Heart left ventricle (tissue), 16 donors: ENCODE measurements around the gene MAFG. TPM values are rescaled to one million over a fixed set of nuclear protein-coding genes. Genes with fewer than 3 reads are reported as not detected.
A peak's percentile ranks its signal among the peaks of the same experiment; 100 is the strongest.

Source experiments
- ATAC-seq, 4 donors: fragments of 200-7000 bp; cut with Tn5 transposase; one replicate each; pipeline ENCODE4 v1.9.1; 2020 to 2022; ENCODE audit warnings: moderate library complexity in 4 of 4, mild to moderate bottlenecking in 3 of 4, moderate number of reproducible peaks in 1 of 4
- DNase-seq, 5 donors: peaks; one replicate each; pipeline ENCODE4 v3.0.0-alpha.2; 2020
- H3K27ac ChIP-seq, 12 donors: fragments of 200-600 bp; sonication (generic) in 4 of 12; one replicate each; pipeline versions ENCODE4 v1.5.0 to v1.8.0; 2016 to 2022; ENCODE audit warnings: mild to moderate bottlenecking in 2 of 12
- H3K27me3 ChIP-seq, 9 donors: fragments of 200-600 bp; sonication (generic) in 2 of 9; one replicate each; pipeline versions ENCODE4 v1.5.1 to v1.8.0; 2016 to 2022; ENCODE audit warnings: mild to moderate bottlenecking in 3 of 9
- H3K36me3 ChIP-seq, 9 donors: fragments of 200-600 bp; sonication (generic) in 2 of 9; one replicate each; pipeline versions ENCODE4 v1.5.0 to v1.8.0; 2018 to 2022; ENCODE audit warnings: mild to moderate bottlenecking in 2 of 9
- H3K4me1 ChIP-seq, 12 donors: fragments of 200-600 bp; sonication (generic) in 4 of 12; one replicate each; pipeline versions ENCODE4 v1.5.0 to v1.8.0; 2016 to 2022; ENCODE audit warnings: mild to moderate bottlenecking in 3 of 12
- H3K4me3 ChIP-seq, 12 donors: fragments of 200-600 bp; sonication (generic) in 4 of 12; one replicate each; pipeline versions ENCODE4 v1.5.0 to v1.8.0; 2017 to 2022; ENCODE audit warnings: mild to moderate bottlenecking in 9 of 12, moderate library complexity in 4 of 12
- H3K9me3 ChIP-seq, 12 donors: fragments of 200-600 bp; sonication (generic) in 4 of 12; one replicate each; pipeline versions ENCODE4 v1.5.0 to v1.8.0; 2016 to 2022; ENCODE audit warnings: mild to moderate bottlenecking in 1 of 12
- CTCF ChIP-seq, 12 donors: fragments of 200-600 bp; sonication (generic) in 4 of 12; IDR thresholded peaks; one replicate each; pipeline versions ENCODE4 v1.5.0 to v1.8.0; 2018 to 2022; ENCODE audit warnings: antibody characterized with exemption in 12 of 12, mild to moderate bottlenecking in 5 of 12
- POLR2A ChIP-seq, 2 donors: fragments of 450-650 bp; IDR thresholded peaks; one replicate each; pipeline ENCODE4 v1.6.1; 2017; ENCODE audit warnings: antibody characterized with exemption in 2 of 2, mild to moderate bottlenecking in 2 of 2, moderate library complexity in 2 of 2
- WGBS, 4 donors: extraction: QIAGEN DNeasy Blood & Tissue Kit in 2 of 4; methylation state at CpG; one replicate each; pipeline versions ENCODE4 v1.1.5 to v1.1.7; 2013 to 2018; 5-methylcytosine and 5-hydroxymethylcytosine counted together
- intact Hi-C, 10 donors: fragments of 100-400 bp; cut with DNase I; formaldehyde crosslinking; loops; one replicate each; pipeline versions ENCODE4 v1.11.1 to v1.14.2; 2022
- polyA plus RNA-seq, 2 donors: library from polyadenylated mRNA; stranded (reverse); fragments of 200-250 nt; gene quantifications; one replicate each; pipeline ENCODE4 v1.2.3, GENCODE V29; 2013
- total RNA-seq, 9 donors: library from RNA; depleted of rRNA in 2 of 9; stranded (reverse); fragments of >200 nt in 2 of 9; fragmentation: NEBNext Ultra II Directional in 3 of 9; extraction: Animal tissue kit (Norgen Biotek cat#: 25700) in 3 of 9; gene quantifications; one replicate each; pipeline versions ENCODE4 v1.1.0 to v1.2.4, GENCODE V29; 2016 to 2023
- donor health status: ischemic (EF 13 %, LVEDD 7.1; RV severe dilation, severe dysfunction).
- donor health status: healthy with polysubstance abuse.
- donor health status: DM: no; HTN: yes; CAD: no.
- donor health status: DM: no; HTN: no; CAD: no.
- donor health status: ischemic (EF 25% LVEDD 6.9; RV normal size, moderate dysfunction).
- donor health status: ischemic (EF 25% LVEDD 5.7; RV mildly dilated, moderate dysfunction).
- donor health status: healthy.
- donor health status: DM: yes; HTN: yes; CAD: no.
- donor health status: ischemic (EF 35%, LVEDD 5.7; RV mildly dilated, moderate dysfunction).
- donor health status: nonischemic (EF 11% LVEDD 7.7; RV severe dilation, severe dysfunction).
- donor health status: DM: yes; HTN: yes; CAD: no.
- donor health status: PGD.
- donor health status: ischemic (EF 29% LVEDD 5.4; RV normal size, mild dysfunction).
- donor health status: nonischemic (EF 23%, LVEDD 6.1; RV moderate dilation, normal function).

Gene MAFG
- total and polyA plus RNA-seq, 11 donors = 10.2 to 30.5 (median 18.0) TPM

GRCh38 chr17:81940538-81941483 is 13.3 kb upstream of the MAFG start:
- intact Hi-C loops = no loop called here
- 85 to 90% (median 87%) methylated on average over 41 to 56 of the region's 56 CpGs for WGBS, 4 donors
- ATAC-seq (peak in 1 of 4 donors; percentile 1), DNase-seq (peak in 2 of 5 donors; percentile 5 to 27)
- Histone ChIP-seq H3K36me3 (no peaks in the 10 kb centered on the region), H3K27me3 (peaks cover 0 to 11% (median 0%) of the 10 kb centered on the region in 9 donors), H3K4me3 (peak overlapping the region in 5 of 12 donors; percentile 10 to 55 (median 28)), H3K4me1 (peaks cover 0 to 50% (median 27%) of the 10 kb centered on the region in 12 donors), H3K9me3 (no peaks in the 10 kb centered on the region), H3K27ac (peak overlapping the region in 11 of 12 donors; percentile 27 to 92 (median 77))
- TF ChIP-seq CTCF (IDR thresholded peaks at IDR 0.05) (no peak), POLR2A (IDR thresholded peaks at IDR 0.05) (no peak)

- Histone ChIP-seq H3K27ac (peak overlapping the region in 10 of 12 donors; percentile 27 to 92 (median 77)), H3K4me3 (peak overlapping the region in 6 of 12 donors; percentile 6 to 28 (median 17)), H3K4me1 (peaks cover 0 to 50% (median 27%) of the 10 kb centered on the region in 12 donors), H3K9me3 (no peaks in the 10 kb centered on the region), H3K27me3 (peaks cover 0 to 10% (median 0%) of the 10 kb centered on the region in 9 donors), H3K36me3 (no peaks in the 10 kb centered on the region)
- ATAC-seq (peak; percentile 9 to 55 (median 28)), DNase-seq (peak; percentile 67 to 86 (median 74))
- intact Hi-C loops = no loop called here
- TF ChIP-seq CTCF (IDR thresholded peaks at IDR 0.05) = no peak
- TF ChIP-seq POLR2A (IDR thresholded peaks at IDR 0.05) = no peak
- 37 to 52% (median 44%) methylated on average over 7 to 21 of the region's 21 CpGs for WGBS, 4 donors
Observed at GRCh38 chr17:81939881-81940385, 12.4 kb upstream of the MAFG start.

- peak in 1 of 5 donors; percentile 26 for DNase-seq
- WGBS, 4 donors = 61 to 68% (median 67%) methylated on average over 5 to 15 of the region's 15 CpGs
- no peak for TF ChIP-seq POLR2A (IDR thresholded peaks at IDR 0.05)
- no peak for TF ChIP-seq CTCF (IDR thresholded peaks at IDR 0.05)
- peaks cover 0 to 50% (median 27%) of the 10 kb centered on the region in 12 donors for H3K4me1 ChIP-seq
- intact Hi-C loops = no loop called here
- peak overlapping the region in 3 of 12 donors; percentile 77 to 87 (median 83) for H3K27ac ChIP-seq
- no peak for ATAC-seq
- H3K36me3 ChIP-seq = no peaks in the 10 kb centered on the region
- peaks cover 0 to 9% (median 0%) of the 10 kb centered on the region in 9 donors for H3K27me3 ChIP-seq
- no peaks in the 10 kb centered on the region for H3K9me3 ChIP-seq
- H3K4me3 ChIP-seq = no peak overlapping the region
Observed at GRCh38 chr17:81939218-81939617, 11.7 kb upstream of the MAFG start.

DNA sequence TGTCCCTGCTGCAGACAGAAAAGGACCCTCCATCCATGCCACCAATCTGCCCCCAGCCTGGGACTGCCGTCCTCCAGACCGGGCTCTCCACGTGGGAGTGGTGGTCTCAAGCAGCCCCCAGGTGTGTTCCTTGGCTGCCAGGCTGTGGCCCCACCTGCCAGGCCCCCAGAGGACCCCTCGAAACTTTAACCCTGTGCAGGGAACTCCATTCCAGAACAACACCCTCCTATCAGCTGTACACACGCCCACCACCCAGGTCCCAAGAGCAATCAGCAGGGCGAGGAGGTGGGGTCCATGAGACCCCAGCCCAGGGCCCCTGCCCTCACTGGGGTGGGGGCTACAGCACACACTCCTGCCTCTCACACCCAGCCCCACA is 8.2 kb upstream of the MAFG start:
- 89 to 100% (median 93%) methylated on average over 3 to 6 of the region's 6 CpGs for WGBS, 4 donors
- H3K4me1 ChIP-seq = peaks cover 0 to 38% (median 18%) of the 10 kb centered on the region in 12 donors
- ATAC-seq (no peak), DNase-seq (no peak)
- no peak overlapping the region for H3K4me3 ChIP-seq
- no peak for TF ChIP-seq CTCF (IDR thresholded peaks at IDR 0.05)
- TF ChIP-seq POLR2A (IDR thresholded peaks at IDR 0.05) = no peak
- no peaks in the 10 kb centered on the region for H3K9me3 ChIP-seq
- peaks cover 0 to 4% (median 0%) of the 10 kb centered on the region in 9 donors for H3K27me3 ChIP-seq
- H3K36me3 ChIP-seq = no peaks in the 10 kb centered on the region
- no peak overlapping the region for H3K27ac ChIP-seq
- intact Hi-C loops = no loop called here
